H1 (cell line): ENCODE measurements around the gene RASAL2. TPM values are rescaled to one million over a fixed set of nuclear protein-coding genes. Genes with fewer than 3 reads are reported as not detected.

ENCODE experiments used
- CTCF ChIA-PET: fragments of 300-600 bp; sonication (Branson Sonifier 250); formaldehyde crosslinking; loops from one replicate; lab custom pipeline; 2021; ENCODE audit not compliant: partially characterized antibody; lab: Charles Lee
- POLR2A ChIA-PET: fragments of 300-600 bp; sonication (Branson Sonifier 250); formaldehyde crosslinking; loops from one replicate; lab custom pipeline; 2021; ENCODE audit warnings: inconsistent platforms; ENCODE audit not compliant: partially characterized antibody; lab: Charles Lee
- DNase-seq, 2 experiments: peaks; one replicate each; pipeline versions ENCODE4 v3.0.0 to v3.0.0-alpha.2; 2010 to 2022; ENCODE audit warnings: low spot score in 2 of 2, low read depth in 1 of 2, mixed read lengths in 1 of 2
- FAIRE-seq: peaks from 2 replicates; lab custom pipeline; 2011; peaks lifted over from hg19 to GRCh38; lab: Jason Lieb, UNC
- H2AFZ ChIP-seq: 2 replicates; pipeline ENCODE4 v1.8.1; 2012; ENCODE audit warnings: low read length, inconsistent platforms
- H2AK5ac ChIP-seq: 2 replicates; pipeline ENCODE4 v1.6.1; 2013; ENCODE audit warnings: low read depth, low read length
- H2BK120ac ChIP-seq: replicated peaks from 2 replicates; pipeline ENCODE3; 2013; ENCODE audit warnings: low read depth, low read length, inconsistent platforms
- H2BK12ac ChIP-seq: 2 replicates; pipeline ENCODE4 v1.6.1; 2013; ENCODE audit warnings: low read depth, low read length
- H2BK15ac ChIP-seq: 2 replicates; pipeline ENCODE4 v1.6.1; 2013; ENCODE audit warnings: low read length
- H2BK20ac ChIP-seq: 2 replicates; pipeline ENCODE4 v1.6.1; 2013; ENCODE audit warnings: low read length
- H2BK5ac ChIP-seq: 2 replicates; pipeline ENCODE4 v1.6.1; 2013; ENCODE audit warnings: low read depth, low read length
- H3K14ac ChIP-seq: 2 replicates; pipeline ENCODE4 v1.6.1; 2013; ENCODE audit warnings: inconsistent platforms; ENCODE audit not compliant: insufficient read length
- H3K18ac ChIP-seq: 2 replicates; pipeline ENCODE4 v1.6.1; 2013; ENCODE audit warnings: low read length; ENCODE audit errors: extremely low read depth
- H3K23ac ChIP-seq: 2 replicates; pipeline ENCODE4 v1.6.1; 2013; ENCODE audit warnings: inconsistent platforms; ENCODE audit not compliant: insufficient read length
- H3K23me2 ChIP-seq: 2 replicates; pipeline ENCODE4 v1.6.1; 2013; ENCODE audit warnings: low read depth, low read length
- H3K27ac ChIP-seq: 2 replicates; pipeline ENCODE4 v1.6.1; 2011; ENCODE audit warnings: low read depth, low read length, inconsistent platforms
- H3K27me3 ChIP-seq, 4 experiments: replicated peaks in 1 of 4; 1 replicate in 1 of 4; 2 replicates in 3 of 4; pipeline versions ENCODE4 v1.6.1 to v1.8.1; 2011 to 2013; ENCODE audit warnings: low read length in 3 of 4, mild to moderate bottlenecking in 3 of 4, inconsistent platforms in 2 of 4, mixed read lengths in 2 of 4, moderate library complexity in 1 of 4; ENCODE audit not compliant: control insufficient read depth in 3 of 4, insufficient read depth in 3 of 4; ENCODE audit errors: extremely low read depth in 1 of 4
- H3K36me3 ChIP-seq, 4 experiments: 2 replicates each; pipeline versions ENCODE4 v1.6.1 to v1.8.1; 2011 to 2013; ENCODE audit warnings: mild to moderate bottlenecking in 4 of 4, low read length in 3 of 4, moderate library complexity in 2 of 4, control low read depth in 1 of 4, inconsistent platforms in 1 of 4; ENCODE audit not compliant: insufficient read depth in 4 of 4, control insufficient read depth in 2 of 4
- H3K4ac ChIP-seq: replicated peaks from 2 replicates; pipeline ENCODE3; 2013; ENCODE audit warnings: low read length, low read depth, mixed read lengths, inconsistent platforms; ENCODE audit not compliant: insufficient read length
- H3K4me1 ChIP-seq, 4 experiments: replicated peaks in 1 of 4; 1 replicate in 1 of 4; 2 replicates in 3 of 4; pipeline versions ENCODE4 v1.6.1 to v1.8.1; 2011 to 2013; ENCODE audit warnings: low read length in 3 of 4, inconsistent platforms in 2 of 4, mixed read lengths in 1 of 4; ENCODE audit not compliant: insufficient read depth in 4 of 4, control insufficient read depth in 3 of 4
- H3K4me2 ChIP-seq, 2 experiments: 2 replicates each; pipeline versions ENCODE4 v1.6.1 to v1.8.1; 2011 to 2013; ENCODE audit warnings: low read depth in 2 of 2, low read length in 2 of 2, control low read depth in 1 of 2, inconsistent platforms in 1 of 2, mild to moderate bottlenecking in 1 of 2; ENCODE audit not compliant: insufficient read depth in 1 of 2
- H3K4me3 ChIP-seq, 4 experiments: fragments of 200-600, 300-600 bp in 1 of 4; sonication (generic), shearing (Covaris generic), sonication (Bioruptor Twin) in 1 of 4; 2 replicates each; pipeline versions ENCODE4 v1.5.1 to v1.8.1; 2011 to 2016; ENCODE audit warnings: low read length in 4 of 4, low read depth in 3 of 4, control low read depth in 2 of 4, inconsistent platforms in 2 of 4, mild to moderate bottlenecking in 2 of 4, mixed read lengths in 1 of 4, moderate library complexity in 1 of 4; ENCODE audit not compliant: insufficient read depth in 2 of 4; ENCODE audit errors: extremely low read depth in 1 of 4
- H3K56ac ChIP-seq: replicated peaks from 2 replicates; pipeline ENCODE3; 2013; ENCODE audit warnings: low read depth, mild to moderate bottlenecking, mixed read lengths, low read length, inconsistent platforms; ENCODE audit not compliant: insufficient read length
- H3K79me1 ChIP-seq: 2 replicates; pipeline ENCODE4 v1.6.1; 2013; ENCODE audit warnings: low read depth, low read length, control low read depth
- H3K79me2 ChIP-seq, 2 experiments: 2 replicates each; pipeline versions ENCODE4 v1.6.1 to v1.8.1; 2012 to 2013; ENCODE audit warnings: low read length in 2 of 2, mild to moderate bottlenecking in 2 of 2, inconsistent platforms in 1 of 2; ENCODE audit not compliant: insufficient read depth in 2 of 2, control insufficient read depth in 1 of 2
- H3K9ac ChIP-seq, 4 experiments: replicated peaks in 1 of 4; 1 replicate in 1 of 4; 2 replicates in 3 of 4; pipeline versions ENCODE4 v1.6.1 to v1.8.1; 2011 to 2013; ENCODE audit warnings: low read depth in 3 of 4, low read length in 3 of 4, control low read depth in 2 of 4, mild to moderate bottlenecking in 2 of 4, moderate library complexity in 2 of 4, inconsistent platforms in 1 of 4; ENCODE audit errors: extremely low read depth in 1 of 4
- H3K9me3 ChIP-seq, 2 experiments: 2 replicates each; pipeline versions ENCODE4 v1.6.1 to v1.8.1; 2012 to 2013; ENCODE audit warnings: mild to moderate bottlenecking in 2 of 2, moderate library complexity in 2 of 2, control low read depth in 1 of 2, inconsistent platforms in 1 of 2, low read depth in 1 of 2, low read length in 1 of 2, mixed read lengths in 1 of 2; ENCODE audit not compliant: insufficient read depth in 2 of 2
- H4K20me1 ChIP-seq, 2 experiments: replicated peaks in 1 of 2; 2 replicates each; pipeline versions ENCODE3 to v1.8.1; 2011 to 2013; ENCODE audit warnings: inconsistent platforms in 2 of 2, low read length in 2 of 2, mild to moderate bottlenecking in 1 of 2; ENCODE audit not compliant: insufficient read depth in 2 of 2, control insufficient read depth in 1 of 2
- H4K5ac ChIP-seq: 2 replicates; pipeline ENCODE4 v1.6.1; 2013; ENCODE audit warnings: low read length, low read depth, mixed read lengths, inconsistent platforms; ENCODE audit not compliant: insufficient read length
- H4K8ac ChIP-seq: 2 replicates; pipeline ENCODE4 v1.8.0; 2013; ENCODE audit warnings: mild to moderate bottlenecking, moderate library complexity, low read length, inconsistent platforms; ENCODE audit not compliant: insufficient read depth; ENCODE audit errors: extremely low read depth
- H4K91ac ChIP-seq: replicated peaks from 2 replicates; pipeline ENCODE3; 2013; ENCODE audit warnings: low read length, mixed read lengths, inconsistent platforms; ENCODE audit not compliant: insufficient read length
- KDM4A ChIP-seq: IDR thresholded peaks from one replicate; pipeline ENCODE4 v1.7.1; 2012; ENCODE audit warnings: low read depth, mild to moderate bottlenecking, moderate library complexity, low read length, inconsistent platforms; ENCODE audit not compliant: severe bottlenecking
- MAX ChIP-seq: IDR thresholded peaks from 2 replicates; pipeline ENCODE4 v1.6.1; 2012; ENCODE audit warnings: inconsistent platforms
- NANOG ChIP-seq: IDR thresholded peaks from 2 replicates; pipeline ENCODE4 v1.6.1; 2011; ENCODE audit warnings: low read length, low read depth, mild to moderate bottlenecking, inconsistent platforms; ENCODE audit not compliant: insufficient read depth, poor library complexity, severe bottlenecking
- SP1 ChIP-seq: IDR thresholded peaks from 2 replicates; pipeline ENCODE4 v1.6.1; 2011; ENCODE audit warnings: low read depth, low read length
- SUZ12 ChIP-seq: fragments of 200-600 bp; sonication (generic); IDR thresholded peaks from 2 replicates; pipeline ENCODE4 v1.6.1; 2012; ENCODE audit warnings: mild to moderate bottlenecking, inconsistent platforms, low read length, moderate library complexity, mixed read lengths
- YY1 ChIP-seq: IDR thresholded peaks from 2 replicates; pipeline ENCODE4 v1.6.1; 2011; ENCODE audit warnings: low read depth, mild to moderate bottlenecking, low read length
- WGBS, 2 experiments: shearing (Covaris generic) in 1 of 2; methylation state at CpG; one replicate each; pipeline versions ENCODE4 v1.1.6 to v1.1.7; 2013 to 2015; ENCODE audit warnings: low lambda C conversion rate in 2 of 2, mixed read lengths in 2 of 2, inconsistent platforms in 1 of 2, low coverage in 1 of 2, missing lambda C conversion rate in 1 of 2; ENCODE audit not compliant: insufficient replicate concordance in 2 of 2, insufficient coverage in 1 of 2, insufficient read length in 1 of 2; ENCODE audit errors: extremely low coverage in 1 of 2, missing lambda C conversion rate in 1 of 2; 5-methylcytosine and 5-hydroxymethylcytosine counted together
- polyA plus RNA-seq, 7 experiments: library from polyadenylated mRNA; depleted of rRNA in 3 of 7; stranded (reverse) in 5 of 7; unstranded in 2 of 7; fragments of >200 nt in 5 of 7; fragments of 200-250 nt in 2 of 7; gene quantifications; 1 replicate in 5 of 7; 2 replicates in 1 of 7; 4 replicates in 1 of 7; pipeline versions ENCODE4 v1.2.1 to v1.2.3, GENCODE V29; 2011 to 2013; ENCODE audit warnings: missing spikeins in 2 of 7, mixed read lengths in 2 of 7
- total RNA-seq: library from RNA; stranded (reverse); fragmentation: NEBNext Ultra II Directional; extraction: Animal tissue kit (Norgen Biotek cat#: 25700); gene quantifications from 2 replicates; pipeline ENCODE4 v1.2.1, GENCODE V29; 2021

RASAL2 gene
- total and polyA plus RNA-seq, 2 of the 8 experiments (the other 6 are each of a cell fraction or from before 2014, with no cell fraction given): 15.9 to 32.5 TPM

DNA sequence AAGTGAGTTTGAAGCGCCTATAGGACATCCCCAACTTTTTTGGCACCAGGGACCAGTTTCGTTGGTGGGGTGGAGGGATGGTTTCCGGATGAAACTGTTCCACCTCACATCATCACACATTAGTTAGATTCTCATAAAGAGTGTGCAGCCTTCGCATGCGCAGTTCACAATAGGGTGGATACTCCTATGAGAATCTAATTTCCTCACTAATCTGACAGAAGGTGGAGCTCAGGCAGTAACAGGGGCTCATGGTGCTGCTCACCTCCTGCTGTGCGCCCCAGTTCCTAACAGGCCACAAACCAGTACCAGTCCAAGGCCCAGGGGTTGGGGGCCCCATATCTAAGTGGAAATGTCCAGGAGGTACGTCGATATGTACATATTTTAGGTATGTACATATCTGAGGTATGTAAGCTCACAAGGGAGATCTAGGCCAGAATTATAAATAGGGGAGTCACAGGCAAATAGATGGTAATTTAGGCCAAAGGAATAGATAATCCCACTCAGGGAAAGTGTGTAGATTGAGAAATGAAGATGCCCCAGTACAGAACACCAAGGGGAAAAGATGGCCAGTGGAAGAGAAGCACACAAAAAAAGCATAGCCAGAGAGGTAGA is 27.5 kb upstream of the RASAL2 start:
- Histone ChIP-seq H4K20me1 (no peaks in the 10 kb centered on the region), H4K91ac (no peak overlapping the region), H3K9ac (no peak overlapping the region), H3K23me2 (no peaks in the 10 kb centered on the region), H2BK15ac (peak overlapping the region; percentile 75; the same call in 1 of the 2 replicates), H2BK20ac (no peak overlapping the region), H3K18ac (no peak overlapping the region), H3K36me3 (no peaks in the 10 kb centered on the region), H2AK5ac (no peak overlapping the region), H3K79me2 (no peaks in the 10 kb centered on the region), H3K4ac (no peak overlapping the region), H3K27ac (no peak overlapping the region), H3K4me1 (peaks cover 0 to 5% (median 4%) of the 10 kb centered on the region in 4 experiments; a peak in 5 of 7 replicates), H3K4me2 (no peak overlapping the region), H3K79me1 (no peaks in the 10 kb centered on the region), H3K56ac (no peak overlapping the region), H2BK5ac (no peak overlapping the region), H3K27me3 (no peaks in the 10 kb centered on the region), H3K14ac (no peak overlapping the region), H2BK120ac (no peak overlapping the region), H3K23ac (no peak overlapping the region), H3K4me3 (no peak overlapping the region), H2AFZ (no peak overlapping the region), H2BK12ac (no peak overlapping the region), H4K5ac (no peak overlapping the region), H4K8ac (peak overlapping the region; percentile 31; the same call in 1 of the 2 replicates), H3K9me3 (no peaks in the 10 kb centered on the region)
- POLR2A ChIA-PET: interaction anchor here (0.6 to 0.7 kb wide), 2 partner anchors 8 to 38 kb away, joined by 3 to 4 read pairs; no protein-coding TSS in a partner anchor
- no peak for TF ChIP-seq SUZ12
- TF ChIP-seq KDM4A: no peak
- TF ChIP-seq MAX: no peak
- no peak for TF ChIP-seq YY1
- TF ChIP-seq SP1: no peak
- TF ChIP-seq NANOG: no peak
- DNase-seq (no peak), FAIRE-seq (no peak)
- WGBS, 2 experiments: 98% methylated on average over 8 of the region's 8 CpGs; no CpG with 5 or more reads in 1 of the 2 experiments
- CTCF ChIA-PET: interaction anchor here (0.7 to 1.9 kb wide), 7 partner anchors 10 to 234 kb away, joined by 3 to 6 read pairs (median 3); no protein-coding TSS in a partner anchor
